ENCODE data around the gene ANKRD13B.

- TF ChIP-seq CTCF (IDR thresholded peaks at IDR 0.05): no peak
- no peak for TF ChIP-seq POLR2A (IDR thresholded peaks at IDR 0.05)
Observed at GRCh38 chr17:29628644-29629043, 35.7 kb downstream of the ANKRD13B start.
